ENCODE results near the gene U2AF1L4. TPM values are rescaled to one million over a fixed set of nuclear protein-coding genes. Genes with fewer than 3 reads are reported as not detected.

The U2AF1L4 gene
- polyA plus RNA-seq, 3 donors = 6.2 to 140 (median 8.7) TPM

- TF ChIP-seq CTCF (IDR thresholded peaks at IDR 0.05) = no peak
- DNase-seq = no peak
- H3K4me3 ChIP-seq (replicated peaks in 1 of 3; ENCODE audit: low read depth in 2 of 3, low read length in 3 of 3) = no peak overlapping the region
- Mint-ChIP-seq H3K4me3 (no peak overlapping the region), H3K4me1 (peaks cover 32% of the 10 kb centered on the region), H3K36me3 (peaks cover 48 to 65% of the 10 kb centered on the region in 2 donors), H3K27ac (no peak overlapping the region), H3K9me3 (no peaks in the 10 kb centered on the region), H3K27me3 (ENCODE audit: low read depth in 3 of 3) (no peaks in the 10 kb centered on the region)
- WGBS (ENCODE audit: insufficient coverage) = 86% methylated on average over 1 of the region's 2 CpGs
- H2AFZ ChIP-seq (ENCODE audit: insufficient read depth, low read depth, low read length, poor library complexity, severe bottlenecking) = no peak overlapping the region
- peak overlapping the region in 1 of 2 donors; percentile 5 for H3K27ac ChIP-seq (ENCODE audit: low read depth in 1 of 2, low read length in 2 of 2)
- no peak overlapping the region for H3K9ac ChIP-seq (ENCODE audit: insufficient read depth, low read length, poor library complexity, severe bottlenecking)
- H3K4me2 ChIP-seq (replicated peaks; ENCODE audit: extremely low read depth, low read length, poor library complexity, severe bottlenecking) = no peak overlapping the region
- H3K27me3 ChIP-seq (ENCODE audit: control insufficient read depth in 2 of 2, insufficient read depth in 2 of 2, low read length in 2 of 2) = no peaks in the 10 kb centered on the region
- intact Hi-C loops (cut with micrococcal nuclease) = no loop called here
- H3K79me2 ChIP-seq (ENCODE audit: insufficient read depth, low read length) = peaks cover 29% of the 10 kb centered on the region
- peaks cover 36 to 46% of the 10 kb centered on the region in 2 donors for H3K4me1 ChIP-seq (ENCODE audit: control insufficient read depth in 1 of 2, insufficient read depth in 2 of 2, low read length in 2 of 2)
- H3K9me3 ChIP-seq (replicated peaks in 1 of 2; ENCODE audit: control insufficient read depth in 1 of 2, insufficient read depth in 1 of 2, low read length in 2 of 2) = no peaks in the 10 kb centered on the region
- H3K36me3 ChIP-seq (replicated peaks in 1 of 2; ENCODE audit: control insufficient read depth in 1 of 2, insufficient read depth in 2 of 2, low read length in 2 of 2) = peaks cover 45 to 58% of the 10 kb centered on the region in 2 donors
- peaks cover 57% of the 10 kb centered on the region for H4K20me1 ChIP-seq (ENCODE audit: insufficient read depth, low read length)
Measured at GRCh38 chr19:35738887-35739229, 6.4 kb downstream of the U2AF1L4 start.

GRCh38 chr19:35738021-35738886 is 7.0 kb downstream of the U2AF1L4 start:
- H3K27me3 ChIP-seq (ENCODE audit: control insufficient read depth in 2 of 2, insufficient read depth in 2 of 2, low read length in 2 of 2) = no peaks in the 10 kb centered on the region
- H2AFZ ChIP-seq (ENCODE audit: insufficient read depth, low read depth, low read length, poor library complexity, severe bottlenecking) = no peak overlapping the region
- Mint-ChIP-seq H3K4me1 (peaks cover 28% of the 10 kb centered on the region), H3K36me3 (peaks cover 50 to 71% of the 10 kb centered on the region in 2 donors), H3K4me3 (no peak overlapping the region), H3K27ac (peak overlapping the region in 4 of 7 donors; percentile 23 to 70 (median 44)), H3K9me3 (no peaks in the 10 kb centered on the region), H3K27me3 (ENCODE audit: low read depth in 3 of 3) (no peaks in the 10 kb centered on the region)
- H3K27ac ChIP-seq (ENCODE audit: low read depth in 1 of 2, low read length in 2 of 2) = peak overlapping the region in 1 of 2 donors; percentile 18
- H3K9me3 ChIP-seq (replicated peaks in 1 of 2; ENCODE audit: control insufficient read depth in 1 of 2, insufficient read depth in 1 of 2, low read length in 2 of 2) = no peaks in the 10 kb centered on the region
- no peak for DNase-seq
- H3K36me3 ChIP-seq (replicated peaks in 1 of 2; ENCODE audit: control insufficient read depth in 1 of 2, insufficient read depth in 2 of 2, low read length in 2 of 2) = peaks cover 51 to 64% of the 10 kb centered on the region in 2 donors
- intact Hi-C loops (cut with micrococcal nuclease) = no loop called here
- H3K79me2 ChIP-seq (ENCODE audit: insufficient read depth, low read length) = peaks cover 24% of the 10 kb centered on the region
- H3K4me3 ChIP-seq (replicated peaks in 1 of 3; ENCODE audit: low read depth in 2 of 3, low read length in 3 of 3) = no peak overlapping the region
- H3K4me1 ChIP-seq (ENCODE audit: control insufficient read depth in 1 of 2, insufficient read depth in 2 of 2, low read length in 2 of 2) = peaks cover 30 to 40% of the 10 kb centered on the region in 2 donors
- TF ChIP-seq CTCF (IDR thresholded peaks at IDR 0.05) = no peak
- no peak overlapping the region for H3K4me2 ChIP-seq (replicated peaks; ENCODE audit: extremely low read depth, low read length, poor library complexity, severe bottlenecking)
- no peak overlapping the region for H3K9ac ChIP-seq (ENCODE audit: insufficient read depth, low read length, poor library complexity, severe bottlenecking)
- peaks cover 62% of the 10 kb centered on the region for H4K20me1 ChIP-seq (ENCODE audit: insufficient read depth, low read length)
- WGBS (ENCODE audit: insufficient coverage) = 92% methylated on average over 24 of the region's 37 CpGs

Measured in CD14-positive monocyte (primary cell).